B cell (primary cell): Measurements from ENCODE around the gene MYO10. TPM values are rescaled to one million over a fixed set of nuclear protein-coding genes. Genes with fewer than 3 reads are reported as not detected.

ENCODE experiments used
- ATAC-seq: fragments of 200-7000 bp; cut with Tn5 transposase; one replicate; pipeline ENCODE4 v1.10.0; 2021; ENCODE audit warnings: low read depth, mild to moderate bottlenecking, moderate number of reproducible peaks, moderate library complexity
- CTCF ChIA-PET: fragments of 350-600 bp; sonication (Branson Sonifier 250); formaldehyde crosslinking; loops from one replicate; lab custom pipeline; 2021; ENCODE audit warnings: antibody characterized with exemption, inconsistent platforms; lab: Charles Lee
- POLR2A ChIA-PET: fragments of 350-600 bp; sonication (Branson Sonifier 250); formaldehyde crosslinking; loops from one replicate; lab custom pipeline; 2021; ENCODE audit warnings: antibody characterized with exemption; lab: Charles Lee
- DNase-seq: peaks from one replicate; pipeline ENCODE4 v3.0.0; 2013
- H2AFZ ChIP-seq: 2 replicates; pipeline ENCODE4 v1.6.1; 2012; ENCODE audit warnings: mild to moderate bottlenecking, low read depth, low read length; ENCODE audit not compliant: insufficient read depth, poor library complexity, severe bottlenecking
- H3K27ac ChIP-seq, 2 donors: 1 replicate in 1 of 2; 2 replicates in 1 of 2; pipeline ENCODE4 v1.5.1; 2012 to 2013; ENCODE audit warnings: low read length in 2 of 2, mild to moderate bottlenecking in 2 of 2, moderate library complexity in 1 of 2
- H3K27me3 ChIP-seq, 4 experiments: fragments of 200-600 bp in 1 of 4; sonication (generic) in 1 of 4; replicated peaks in 1 of 4; 1 replicate in 2 of 4; 2 replicates in 2 of 4; pipeline versions ENCODE4 v1.6.1 to v1.7.0; 2013 to 2016; ENCODE audit warnings: low read length in 3 of 4, mild to moderate bottlenecking in 2 of 4, mixed read lengths in 1 of 4, moderate library complexity in 1 of 4; ENCODE audit not compliant: insufficient read depth in 4 of 4, control insufficient read depth in 3 of 4; ENCODE audit errors: control extremely low read depth in 1 of 4
- H3K36me3 ChIP-seq, 2 experiments: replicated peaks in 1 of 2; 1 replicate in 1 of 2; 2 replicates in 1 of 2; pipeline versions ENCODE4 v1.6.1 to v1.7.1; 2013; ENCODE audit warnings: low read length in 1 of 2; ENCODE audit not compliant: insufficient read depth in 2 of 2, control insufficient read depth in 1 of 2; ENCODE audit errors: control extremely low read depth in 1 of 2, extremely low read depth in 1 of 2
- H3K4me1 ChIP-seq, 2 donors: fragments of 200-600 bp in 1 of 2; sonication (generic) in 1 of 2; 1 replicate in 1 of 2; 2 replicates in 1 of 2; pipeline versions ENCODE4 v1.5.1 to v1.6.1; 2013 to 2017; ENCODE audit warnings: low read length in 2 of 2; ENCODE audit not compliant: control insufficient read depth in 2 of 2, insufficient read depth in 2 of 2
- H3K4me2 ChIP-seq: replicated peaks from 2 replicates; pipeline ENCODE3; 2012; ENCODE audit warnings: mild to moderate bottlenecking, low read depth, low read length; ENCODE audit not compliant: poor library complexity, severe bottlenecking
- H3K4me3 ChIP-seq, 5 experiments: fragments of 200-600 bp in 1 of 5; sonication (generic) in 1 of 5; 1 replicate in 3 of 5; 2 replicates in 2 of 5; pipeline versions ENCODE4 v1.5.1 to v1.7.0; 2011 to 2016; ENCODE audit warnings: low read length in 4 of 5, mild to moderate bottlenecking in 4 of 5, low read depth in 2 of 5, control low read depth in 1 of 5, moderate library complexity in 1 of 5; ENCODE audit not compliant: insufficient read depth in 1 of 5; ENCODE audit errors: control extremely low read depth in 1 of 5, extremely low read depth in 1 of 5
- H3K79me2 ChIP-seq: fragments of 200-600 bp; sonication (generic); one replicate; pipeline ENCODE4 v1.6.0; 2016; ENCODE audit warnings: low read length; ENCODE audit not compliant: control insufficient read depth, insufficient read depth
- H3K9ac ChIP-seq: fragments of 200-600 bp; sonication (generic); 2 replicates; pipeline ENCODE4 v1.6.1; 2017; ENCODE audit warnings: mild to moderate bottlenecking, low read length, moderate library complexity
- H3K9me3 ChIP-seq, 3 donors: one replicate each; pipeline versions ENCODE4 v1.6.1 to v1.7.1; 2013; ENCODE audit warnings: low read length in 2 of 3; ENCODE audit not compliant: control insufficient read depth in 2 of 3, insufficient read depth in 1 of 3; ENCODE audit errors: control extremely low read depth in 1 of 3
- H4K20me1 ChIP-seq: 2 replicates; pipeline ENCODE4 v1.6.0; 2012; ENCODE audit warnings: mild to moderate bottlenecking, low read length; ENCODE audit not compliant: insufficient read depth, control insufficient read depth, poor library complexity, severe bottlenecking
- H3K27ac Mint-ChIP-seq: one replicate; pipeline ENCODE4 v1.8.0; 2021; ENCODE audit warnings: mixed read lengths
- H3K27me3 Mint-ChIP-seq: one replicate; pipeline ENCODE4 v1.8.0; 2021; ENCODE audit warnings: mixed read lengths
- H3K4me1 Mint-ChIP-seq: one replicate; pipeline ENCODE4 v1.8.0; 2021; ENCODE audit warnings: mixed read lengths
- H3K4me3 Mint-ChIP-seq: one replicate; pipeline ENCODE4 v1.8.0; 2021; ENCODE audit warnings: mixed read lengths
- H3K9me3 Mint-ChIP-seq: one replicate; pipeline ENCODE4 v1.8.0; 2022; ENCODE audit warnings: mixed read lengths; ENCODE audit not compliant: insufficient read depth
- EZH2 ChIP-seq: IDR thresholded peaks from 2 replicates; pipeline ENCODE4 v1.6.1; 2012; ENCODE audit warnings: borderline replicate concordance, low read depth, mild to moderate bottlenecking, moderate library complexity, low read length; ENCODE audit not compliant: insufficient read depth, poor library complexity, severe bottlenecking
- WGBS: methylation state at CpG from one replicate; pipeline ENCODE4 v1.1.5; 2013; ENCODE audit warnings: missing lambda C conversion rate; ENCODE audit not compliant: insufficient coverage; 5-methylcytosine and 5-hydroxymethylcytosine counted together
- intact Hi-C: fragments of 100-400 bp; cut with micrococcal nuclease; formaldehyde crosslinking; loops from one replicate; pipeline ENCODE4 v1.10.0; 2022
- polyA plus RNA-seq: library from polyadenylated mRNA; depleted of rRNA; stranded (reverse); fragments of >200 nt; gene quantifications from 2 replicates; pipeline ENCODE4 v1.2.3, GENCODE V29; 2012
- total RNA-seq, 2 donors: library from RNA; stranded (reverse); fragments of 120-200 nt in 1 of 2; gene quantifications; 1 replicate in 1 of 2; 2 replicates in 1 of 2; pipeline versions ENCODE4 v1.2.3 to v1.2.4, GENCODE V29; 2013 to 2022
- TF ChIP-seq, protein P1 (sequence below): fragments of 200-600 bp; IDR thresholded peaks from one replicate; pipeline ENCODE4 v1.8.0; 2022; ENCODE audit warnings: antibody characterized with exemption, mild to moderate bottlenecking

The MYO10 gene
- total and polyA plus RNA-seq, 2 donors (not counting 1 experiment from before 2014, with no cell fraction given), result 0.10 TPM; not detected in 1

DNA sequence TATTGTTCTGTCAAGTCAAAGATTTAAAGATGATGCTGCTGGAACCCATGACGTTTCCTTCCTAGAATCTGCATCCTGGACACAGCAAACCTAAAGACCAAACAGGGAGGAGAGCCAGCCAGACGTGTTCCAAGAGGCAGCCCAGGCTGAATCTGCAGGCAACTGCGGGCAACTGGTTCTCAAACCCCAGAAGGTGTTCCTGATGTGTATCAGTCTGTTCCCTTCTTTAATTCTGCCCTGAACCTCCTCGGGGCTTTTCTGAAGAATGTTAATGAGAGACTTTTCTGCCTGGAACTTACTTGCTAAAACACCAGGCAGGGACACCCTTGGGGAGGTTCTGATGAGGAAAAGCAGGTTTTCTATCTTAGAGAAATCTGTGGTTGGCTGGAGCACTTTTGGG, 186.5 kb downstream of the MYO10 start:
- H4K20me1 ChIP-seq, result no peaks in the 10 kb centered on the region
- no peaks in the 10 kb centered on the region for H3K79me2 ChIP-seq
- peaks cover 0 to 3% (median 0%) of the 10 kb centered on the region in 3 donors for H3K9me3 ChIP-seq
- peaks cover 2% of the 10 kb centered on the region for H3K27me3 Mint-ChIP-seq
- TF ChIP-seq EZH2, result no peak
- TF ChIP-seq, protein P1, sequence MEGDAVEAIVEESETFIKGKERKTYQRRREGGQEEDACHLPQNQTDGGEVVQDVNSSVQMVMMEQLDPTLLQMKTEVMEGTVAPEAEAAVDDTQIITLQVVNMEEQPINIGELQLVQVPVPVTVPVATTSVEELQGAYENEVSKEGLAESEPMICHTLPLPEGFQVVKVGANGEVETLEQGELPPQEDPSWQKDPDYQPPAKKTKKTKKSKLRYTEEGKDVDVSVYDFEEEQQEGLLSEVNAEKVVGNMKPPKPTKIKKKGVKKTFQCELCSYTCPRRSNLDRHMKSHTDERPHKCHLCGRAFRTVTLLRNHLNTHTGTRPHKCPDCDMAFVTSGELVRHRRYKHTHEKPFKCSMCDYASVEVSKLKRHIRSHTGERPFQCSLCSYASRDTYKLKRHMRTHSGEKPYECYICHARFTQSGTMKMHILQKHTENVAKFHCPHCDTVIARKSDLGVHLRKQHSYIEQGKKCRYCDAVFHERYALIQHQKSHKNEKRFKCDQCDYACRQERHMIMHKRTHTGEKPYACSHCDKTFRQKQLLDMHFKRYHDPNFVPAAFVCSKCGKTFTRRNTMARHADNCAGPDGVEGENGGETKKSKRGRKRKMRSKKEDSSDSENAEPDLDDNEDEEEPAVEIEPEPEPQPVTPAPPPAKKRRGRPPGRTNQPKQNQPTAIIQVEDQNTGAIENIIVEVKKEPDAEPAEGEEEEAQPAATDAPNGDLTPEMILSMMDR, result no peak
- no peak overlapping the region for H3K27ac ChIP-seq
- H3K27me3 ChIP-seq, result no peaks in the 10 kb centered on the region
- no peaks in the 10 kb centered on the region for H3K36me3 ChIP-seq
- ChIA-PET POLR2A (no interaction called here), CTCF (no interaction called here)
- ATAC-seq, result no peak
- H3K4me3 ChIP-seq, result no peak overlapping the region
- intact Hi-C loops, result no loop called here
- H3K27ac Mint-ChIP-seq, result no peak overlapping the region
- no peaks in the 10 kb centered on the region for H3K4me1 Mint-ChIP-seq
- DNase-seq, result no peak
- H3K4me3 Mint-ChIP-seq, result no peak overlapping the region
- H3K9ac ChIP-seq, result no peak overlapping the region
- H2AFZ ChIP-seq, result no peak overlapping the region
- WGBS, result 88% methylated on average over 4 of the region's 4 CpGs
- no peak overlapping the region for H3K4me2 ChIP-seq
- no peaks in the 10 kb centered on the region for H3K9me3 Mint-ChIP-seq
- H3K4me1 ChIP-seq, result no peaks in the 10 kb centered on the region

DNA sequence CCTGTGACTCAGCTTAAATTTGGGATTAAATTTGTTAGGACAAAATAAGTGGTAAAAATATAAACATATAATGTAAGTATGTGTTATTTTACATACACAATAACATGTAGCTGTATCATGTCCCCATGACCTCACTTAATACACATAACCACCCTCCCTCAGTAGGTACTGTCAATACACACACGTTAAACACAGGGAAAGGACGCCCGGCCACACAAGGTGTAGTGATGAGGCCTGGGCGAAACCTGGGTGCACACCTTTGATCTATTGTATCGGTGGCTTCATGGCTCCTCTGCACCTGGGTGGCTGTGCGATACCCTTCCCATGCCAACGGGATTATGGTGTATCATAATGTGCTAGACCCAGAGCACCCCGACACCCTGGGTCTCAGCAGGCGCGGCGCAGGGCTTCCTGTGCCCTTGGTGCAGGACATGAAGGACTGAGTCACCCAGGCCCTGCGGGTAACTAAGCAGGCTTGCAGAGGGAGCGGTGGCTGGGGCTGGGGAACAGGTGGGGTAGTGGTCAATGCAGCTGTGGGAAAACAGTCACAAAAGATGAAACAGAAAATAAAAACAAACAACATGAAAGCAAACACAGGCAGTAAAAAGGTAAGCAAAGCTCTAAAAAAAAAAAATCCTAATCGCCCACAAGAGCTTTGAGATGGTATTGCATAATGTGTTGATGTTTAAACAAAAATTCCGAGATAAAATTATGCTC, 191.8 kb downstream of the MYO10 start:
- Mint-ChIP-seq H3K27ac (no peak overlapping the region), H3K27me3 (peaks cover 14% of the 10 kb centered on the region), H3K4me3 (no peak overlapping the region), H3K9me3 (no peaks in the 10 kb centered on the region), H3K4me1 (no peaks in the 10 kb centered on the region)
- CTCF ChIA-PET, result no interaction called here
- TF ChIP-seq EZH2, result no peak
- TF ChIP-seq, protein P1, result no peak
- intact Hi-C loops, result no loop called here
- Histone ChIP-seq H3K4me1 (no peaks in the 10 kb centered on the region), H3K27me3 (no peaks in the 10 kb centered on the region), H3K9ac (no peak overlapping the region), H3K27ac (no peak overlapping the region), H3K4me2 (no peak overlapping the region), H2AFZ (no peak overlapping the region), H3K36me3 (no peaks in the 10 kb centered on the region), H3K9me3 (peaks cover 0 to 3% (median 0%) of the 10 kb centered on the region in 3 donors), H3K4me3 (no peak overlapping the region), H3K79me2 (no peaks in the 10 kb centered on the region), H4K20me1 (no peaks in the 10 kb centered on the region)
- no peak for ATAC-seq
- POLR2A ChIA-PET, result no interaction called here
- no peak for DNase-seq
- 98% methylated on average over 11 of the region's 15 CpGs for WGBS
